Tibial artery (tissue), 4 donors: Measurements from ENCODE around the gene FGF9.

Experiments
- DNase-seq, 2 donors: peaks; one replicate each; pipeline ENCODE4 v3.0.0-alpha.2; 2019
- H3K27ac ChIP-seq, 2 donors: fragments of 200-600 bp; sonication (generic) in 1 of 2; 1 replicate in 1 of 2; 2 replicates in 1 of 2; pipeline ENCODE4 v1.5.1; 2018 to 2019; ENCODE audit warnings: mild to moderate bottlenecking in 1 of 2
- H3K27me3 ChIP-seq, 2 donors: fragments of 200-600 bp; sonication (generic) in 1 of 2; one replicate each; pipeline versions ENCODE4 v1.5.1 to v1.6.0; 2016 to 2019
- H3K36me3 ChIP-seq, 3 donors: fragments of 200-600 bp; sonication (generic) in 2 of 3; one replicate each; pipeline ENCODE4 v1.5.1; 2016 to 2019; ENCODE audit warnings: mild to moderate bottlenecking in 2 of 3
- H3K4me1 ChIP-seq, 4 donors: fragments of 200-600 bp; sonication (generic) in 2 of 4; 1 replicate in 3 of 4; 2 replicates in 1 of 4; pipeline ENCODE4 v1.5.1; 2016 to 2019
- H3K4me3 ChIP-seq, 2 donors: fragments of 200-600 bp; sonication (generic) in 1 of 2; 1 replicate in 1 of 2; 2 replicates in 1 of 2; pipeline ENCODE4 v1.5.1; 2018 to 2019; ENCODE audit warnings: mild to moderate bottlenecking in 2 of 2
- H3K9me3 ChIP-seq, 3 donors: fragments of 200-600 bp; sonication (generic) in 1 of 3; one replicate each; pipeline ENCODE4 v1.5.1; 2016 to 2019
- CTCF ChIP-seq, 2 experiments: fragments of 200-600 bp in 1 of 2; fragments of 450-650 bp in 1 of 2; IDR thresholded peaks; one replicate each; pipeline ENCODE4 v1.5.1; 2017 to 2019; ENCODE audit warnings: antibody characterized with exemption in 2 of 2, mild to moderate bottlenecking in 1 of 2, moderate library complexity in 1 of 2
- intact Hi-C: fragments of 100-400 bp; cut with DNase I; formaldehyde crosslinking; loops from one replicate; pipeline ENCODE4 v1.15.0; 2023; ENCODE audit warnings: low total_unique reads

Gene FGF9

DNA sequence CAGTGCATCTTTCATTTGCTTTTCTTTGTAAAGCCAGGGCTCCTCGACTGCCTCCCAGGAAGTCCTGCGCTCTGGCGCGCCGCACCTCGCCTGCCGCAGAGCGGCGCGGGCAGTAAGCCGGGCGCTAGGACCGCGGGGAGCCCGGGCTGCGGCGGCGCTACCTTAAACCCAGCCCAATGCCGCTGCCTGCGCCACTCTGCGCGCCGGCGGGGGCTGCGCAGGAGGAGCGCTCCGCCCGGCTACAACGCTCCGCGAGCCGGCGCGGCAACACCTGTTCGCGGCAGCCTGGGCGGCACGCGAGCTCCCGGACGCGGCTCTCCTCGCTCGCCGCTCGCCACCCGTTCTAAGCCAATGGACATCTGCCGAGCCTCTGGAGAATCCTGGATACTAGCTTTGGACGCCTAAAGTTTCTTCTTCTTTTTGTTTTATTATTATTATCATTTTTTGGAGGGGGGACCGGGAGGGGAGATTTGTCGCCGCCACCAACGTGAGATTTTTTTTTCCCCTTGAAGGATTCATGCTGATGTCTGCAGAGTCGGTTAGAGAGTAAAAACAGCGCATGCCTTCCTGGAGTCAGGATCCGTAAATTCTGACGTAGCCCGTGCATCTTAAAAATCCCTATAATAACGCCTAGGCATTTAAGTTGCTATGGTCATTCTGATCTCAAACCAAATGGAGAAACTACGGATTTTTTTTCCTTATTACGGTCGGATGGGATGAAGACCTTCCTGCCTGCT is at the start of gene FGF9:
Gene FGF9 (plus strand): TSS at position 191 of the 737 bp plus-strand sequence. CDS start 840 bp downstream, outside the sequence.
- DNase-seq: peak; percentile 47 to 73
- Histone ChIP-seq H3K4me3 (peak within 1 kb of the TSS; percentile 50 to 63), H3K27ac (peak within 1 kb of the TSS; percentile 0 to 14), H3K4me1 (peaks cover 0 to 61% (median 47%) of the 10 kb centered on the region in 4 donors), H3K36me3 (no peaks in the 10 kb centered on the region), H3K9me3 (no peaks in the 10 kb centered on the region), H3K27me3 (peaks cover 0 to 35% of the 10 kb centered on the region in 2 donors)
- TF ChIP-seq CTCF (IDR thresholded peaks at IDR 0.05): no peak
- intact Hi-C loops: loop anchor here (2.0 kb wide), 1 partner anchor 72 kb away; no protein-coding TSS in a partner anchor

DNA sequence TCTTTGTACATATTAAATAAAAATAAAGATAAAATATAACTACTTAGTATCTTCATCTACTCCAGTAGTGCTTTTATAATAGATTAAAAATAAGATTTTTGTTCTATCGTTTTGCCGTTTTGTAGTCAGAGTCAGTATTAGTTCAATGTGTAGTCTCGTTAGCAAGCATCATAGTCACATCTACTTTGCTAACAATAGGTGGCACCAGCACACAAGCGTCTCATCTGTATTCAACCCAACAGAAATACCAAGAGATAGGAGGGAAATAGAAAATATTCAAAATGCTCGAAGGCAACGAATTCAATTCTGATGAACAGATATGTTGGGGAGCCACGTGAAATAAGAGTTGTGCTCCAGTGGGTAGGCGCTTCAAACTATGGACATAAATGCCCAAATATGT is 45.5 kb upstream of the FGF9 start:
- intact Hi-C loops: no loop called here
- no peak for DNase-seq
- Histone ChIP-seq H3K27ac (no peak overlapping the region), H3K4me1 (no peaks in the 10 kb centered on the region), H3K27me3 (no peaks in the 10 kb centered on the region), H3K36me3 (no peaks in the 10 kb centered on the region), H3K4me3 (no peak overlapping the region), H3K9me3 (no peaks in the 10 kb centered on the region)
- TF ChIP-seq CTCF (IDR thresholded peaks at IDR 0.05): peak in 1 of 2 experiments; percentile 15

GRCh38 chr13:21632196-21632595 is 38.7 kb upstream of the FGF9 start:
- no peaks in the 10 kb centered on the region for H3K4me1 ChIP-seq
- no peak for TF ChIP-seq CTCF (IDR thresholded peaks at IDR 0.05)

DNA sequence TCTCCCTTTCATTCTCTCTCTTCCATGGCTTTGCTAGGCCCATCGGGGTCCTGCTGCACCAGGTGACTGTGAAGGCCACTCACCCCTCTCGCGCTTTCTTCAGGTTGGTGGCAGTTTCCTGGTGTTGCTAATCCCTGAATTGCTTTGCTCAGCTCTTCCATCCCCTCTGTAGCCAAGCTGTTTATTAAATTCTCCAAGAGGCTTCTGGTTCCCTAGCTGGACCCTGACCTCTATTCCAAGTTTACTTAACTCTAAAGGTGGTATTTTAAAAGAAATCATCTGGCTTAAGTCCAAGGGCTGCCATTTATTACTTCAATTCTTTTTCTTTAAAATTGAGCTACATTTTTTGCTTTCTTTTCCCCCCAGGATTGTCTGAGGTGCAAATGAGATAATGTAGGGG is 34.2 kb upstream of the FGF9 start:
- no peaks in the 10 kb centered on the region for H3K9me3 ChIP-seq
- H3K4me3 ChIP-seq: no peak overlapping the region
- no peak for DNase-seq
- H3K27ac ChIP-seq: no peak overlapping the region
- TF ChIP-seq CTCF (IDR thresholded peaks at IDR 0.05): no peak
- H3K4me1 ChIP-seq: no peaks in the 10 kb centered on the region
- peaks cover 0 to 12% of the 10 kb centered on the region in 2 donors for H3K27me3 ChIP-seq
- intact Hi-C loops: loop anchor here (10.0 kb wide), 1 partner anchor 408 kb away; no protein-coding TSS in a partner anchor
- H3K36me3 ChIP-seq: no peaks in the 10 kb centered on the region

More at GRCh38 chr13:21632196-21632595, 38.7 kb upstream of the FGF9 start:
- Histone ChIP-seq H3K27ac (no peak overlapping the region), H3K27me3 (peaks cover 0 to 7% of the 10 kb centered on the region in 2 donors), H3K9me3 (no peaks in the 10 kb centered on the region), H3K4me3 (no peak overlapping the region), H3K36me3 (no peaks in the 10 kb centered on the region)
- DNase-seq: no peak
- intact Hi-C loops: loop anchor here (10.0 kb wide), 1 partner anchor 413 kb away; no protein-coding TSS in a partner anchor

- DNase-seq: no peak
- Histone ChIP-seq H3K27me3 (peaks cover 0 to 12% of the 10 kb centered on the region in 2 donors), H3K4me1 (no peaks in the 10 kb centered on the region), H3K4me3 (no peak overlapping the region), H3K36me3 (no peaks in the 10 kb centered on the region), H3K9me3 (no peaks in the 10 kb centered on the region), H3K27ac (no peak overlapping the region)
- TF ChIP-seq CTCF (IDR thresholded peaks at IDR 0.05): no peak
- intact Hi-C loops: loop anchor here (10.0 kb wide), 1 partner anchor 408 kb away; no protein-coding TSS in a partner anchor
Measured at GRCh38 chr13:21637296-21637695, 33.6 kb upstream of the FGF9 start.
